HCT116 (cell line): ENCODE data around the gene PVALEF. TPM values are rescaled to one million over a fixed set of nuclear protein-coding genes. Genes with fewer than 3 reads are reported as not detected.
A peak's percentile ranks its signal among the peaks of the same experiment; 100 is the strongest.

Experiments used
- ATAC-seq: fragments of 200-7000 bp; cut with Tn5 transposase; 2 replicates; pipeline ENCODE4 v1.9.1; 2020; ENCODE audit warnings: mild to moderate bottlenecking, moderate library complexity
- BruUV-seq: library from RNA; stranded (reverse); fragments of 400-500 nt; replicated peaks from 2 replicates; lab custom pipeline; 2021; lab: Mats Ljungman, UMichigan
- CTCF ChIA-PET: fragments of 300-600 bp; sonication (Branson Sonifier 250); formaldehyde crosslinking; loops from one replicate; lab custom pipeline; 2021; ENCODE audit warnings: antibody characterized with exemption; lab: Charles Lee
- POLR2A ChIA-PET: fragments of 300-600, 350-600 bp; sonication (Branson Sonifier 250); formaldehyde crosslinking; loops from one replicate; lab custom pipeline; 2021; ENCODE audit warnings: antibody characterized with exemption; lab: Charles Lee
- RAD21 ChIA-PET, 2 experiments: fragments of 300-600 bp; sonication (Branson Sonifier 250); formaldehyde crosslinking; loops; one replicate each; lab custom pipeline; 2023; ENCODE audit warnings: low total read pairs in 2 of 2; ENCODE audit not compliant: uncharacterized antibody in 2 of 2, unreplicated experiment in 2 of 2, low non-redundant PET in 1 of 2; lab: Charles Lee
- DNase-seq: peaks from one replicate; pipeline ENCODE4 v3.0.0-alpha.2; 2010; ENCODE audit warnings: low read depth, low spot score
- H2AFZ ChIP-seq: fragments of 200-600 bp; shearing (Covaris generic), sonication (generic); 2 replicates; pipeline ENCODE4 v1.6.1; 2017; ENCODE audit warnings: low read depth, mixed run types, mixed read lengths, antibody characterized with exemption, low read length; ENCODE audit not compliant: poor library complexity, severe bottlenecking
- H3K27ac ChIP-seq: 2 replicates; pipeline ENCODE4 v1.5.1; 2012; ENCODE audit warnings: low read depth, low read length
- H3K27me3 ChIP-seq: fragments of 200-600 bp; sonication (generic); 2 replicates; pipeline ENCODE4 v1.6.1; 2016; ENCODE audit warnings: mixed run types, low read length, mixed read lengths; ENCODE audit not compliant: insufficient read depth
- H3K36me3 ChIP-seq, 2 experiments: fragments of 200-500 bp in 1 of 2; fragments of 200-600 bp in 1 of 2; sonication (Bioruptor generic) in 1 of 2; sonication (generic) in 1 of 2; 2 replicates each; pipeline versions ENCODE4 v1.5.1 to v1.6.1; 2014 to 2016; ENCODE audit warnings: low read length in 2 of 2, inconsistent platforms in 1 of 2, mixed read lengths in 1 of 2, mixed run types in 1 of 2; ENCODE audit not compliant: insufficient read depth in 2 of 2, control insufficient read depth in 1 of 2
- H3K4me1 ChIP-seq, 2 experiments: fragments of 200-600 bp in 1 of 2; sonication (generic) in 1 of 2; 2 replicates each; pipeline versions ENCODE4 v1.5.1 to v1.6.1; 2012 to 2017; ENCODE audit warnings: low read length in 2 of 2, inconsistent platforms in 1 of 2, mild to moderate bottlenecking in 1 of 2, mixed read lengths in 1 of 2, mixed run types in 1 of 2, moderate library complexity in 1 of 2; ENCODE audit not compliant: insufficient read depth in 2 of 2, control insufficient read depth in 1 of 2
- H3K4me2 ChIP-seq: fragments of 200-600 bp; sonication (generic); 2 replicates; pipeline ENCODE4 v1.6.1; 2017; ENCODE audit warnings: mixed run types, low read length, mixed read lengths
- H3K4me3 ChIP-seq, 2 experiments: fragments of 200-600 bp in 1 of 2; sonication (generic) in 1 of 2; replicated peaks in 1 of 2; 2 replicates each; pipeline ENCODE4 v1.5.1; 2011 to 2016; ENCODE audit warnings: low read length in 2 of 2, control low read depth in 1 of 2, low read depth in 1 of 2, mild to moderate bottlenecking in 1 of 2, mixed read lengths in 1 of 2, mixed run types in 1 of 2
- H3K79me2 ChIP-seq: fragments of 200-600 bp; sonication (generic); 2 replicates; pipeline ENCODE4 v1.6.1; 2017; ENCODE audit warnings: mild to moderate bottlenecking, mixed run types, low read length, moderate library complexity, mixed read lengths; ENCODE audit not compliant: insufficient read depth
- H3K9ac ChIP-seq: fragments of 200-600 bp; sonication (generic); 2 replicates; pipeline ENCODE4 v1.6.1; 2016; ENCODE audit warnings: low read length, mixed read lengths
- H3K9me2 ChIP-seq: fragments of 200-600 bp; sonication (generic), shearing (Covaris generic); 2 replicates; pipeline ENCODE4 v1.6.1; 2017; ENCODE audit warnings: mixed run types, mild to moderate bottlenecking, moderate library complexity; ENCODE audit not compliant: insufficient read depth
- H3K9me3 ChIP-seq, 2 experiments: fragments of 200-500 bp in 1 of 2; fragments of 200-600 bp in 1 of 2; sonication (Bioruptor generic) in 1 of 2; sonication (generic) in 1 of 2; 2 replicates each; pipeline ENCODE4 v1.6.1; 2014 to 2017; ENCODE audit warnings: low read length in 2 of 2, mixed read lengths in 2 of 2, inconsistent platforms in 1 of 2, low read depth in 1 of 2, mild to moderate bottlenecking in 1 of 2, mixed run types in 1 of 2, moderate library complexity in 1 of 2; ENCODE audit not compliant: control insufficient read depth in 1 of 2, insufficient read depth in 1 of 2
- H4K20me1 ChIP-seq: fragments of 200-600 bp; sonication (generic), shearing (Covaris generic); 2 replicates; pipeline ENCODE4 v1.6.1; 2017; ENCODE audit warnings: mixed run types, mild to moderate bottlenecking, moderate library complexity; ENCODE audit not compliant: insufficient read depth
- EGR1 ChIP-seq: IDR thresholded peaks from 2 replicates; pipeline ENCODE4 v1.6.1; 2012; ENCODE audit warnings: low read depth
- EZH2 ChIP-seq: fragments of 200-600 bp; sonication (generic); IDR thresholded peaks from 2 replicates; pipeline ENCODE4 v1.6.1; 2017; ENCODE audit warnings: antibody characterized with exemption, mixed run types
- POLR2AphosphoS5 ChIP-seq: IDR thresholded peaks from 2 replicates; pipeline ENCODE4 v1.6.1; 2011; ENCODE audit warnings: mild to moderate bottlenecking, low read depth, low read length, moderate library complexity
- YY1 ChIP-seq: IDR thresholded peaks from 2 replicates; pipeline ENCODE4 v1.6.1; 2011; ENCODE audit warnings: low read length, low read depth, moderate library complexity, mild to moderate bottlenecking; ENCODE audit not compliant: insufficient replicate concordance; ENCODE audit errors: extremely low read depth
- intact Hi-C: fragments of 100-400 bp; cut with micrococcal nuclease; formaldehyde crosslinking; loops from 2 replicates; pipeline ENCODE4 v1.10.0; 2022
- total RNA-seq: library from RNA; stranded (reverse); gene quantifications from one replicate; pipeline ENCODE4 v1.2.1, GENCODE V29; 2021; ENCODE audit not compliant: unreplicated experiment
- TF ChIP-seq, protein P1 (sequence below): IDR thresholded peaks from 2 replicates; pipeline ENCODE4 v1.6.1; 2012
- TF ChIP-seq, protein P2 (sequence below), 3 experiments: fragments of 200-600 bp in 1 of 3; sonication (generic) in 1 of 3; IDR thresholded peaks in 2 of 3; conservative IDR thresholded peaks in 1 of 3; 2 replicates each; pipeline ENCODE4 v1.5.1; 2012 to 2017; ENCODE audit warnings: low read depth in 2 of 3, low read length in 2 of 3, antibody characterized with exemption in 1 of 3, borderline replicate concordance in 1 of 3, control low read depth in 1 of 3, mild to moderate bottlenecking in 1 of 3, mixed read lengths in 1 of 3, mixed run types in 1 of 3, moderate library complexity in 1 of 3; ENCODE audit not compliant: insufficient read depth in 1 of 3
- TF ChIP-seq, protein P3 (sequence below): IDR thresholded peaks from 2 replicates; pipeline ENCODE4 v1.6.1; 2012; ENCODE audit warnings: low read depth

PVALEF gene
- total RNA-seq, 1 experiment from 2014 or later, result not detected

DNA sequence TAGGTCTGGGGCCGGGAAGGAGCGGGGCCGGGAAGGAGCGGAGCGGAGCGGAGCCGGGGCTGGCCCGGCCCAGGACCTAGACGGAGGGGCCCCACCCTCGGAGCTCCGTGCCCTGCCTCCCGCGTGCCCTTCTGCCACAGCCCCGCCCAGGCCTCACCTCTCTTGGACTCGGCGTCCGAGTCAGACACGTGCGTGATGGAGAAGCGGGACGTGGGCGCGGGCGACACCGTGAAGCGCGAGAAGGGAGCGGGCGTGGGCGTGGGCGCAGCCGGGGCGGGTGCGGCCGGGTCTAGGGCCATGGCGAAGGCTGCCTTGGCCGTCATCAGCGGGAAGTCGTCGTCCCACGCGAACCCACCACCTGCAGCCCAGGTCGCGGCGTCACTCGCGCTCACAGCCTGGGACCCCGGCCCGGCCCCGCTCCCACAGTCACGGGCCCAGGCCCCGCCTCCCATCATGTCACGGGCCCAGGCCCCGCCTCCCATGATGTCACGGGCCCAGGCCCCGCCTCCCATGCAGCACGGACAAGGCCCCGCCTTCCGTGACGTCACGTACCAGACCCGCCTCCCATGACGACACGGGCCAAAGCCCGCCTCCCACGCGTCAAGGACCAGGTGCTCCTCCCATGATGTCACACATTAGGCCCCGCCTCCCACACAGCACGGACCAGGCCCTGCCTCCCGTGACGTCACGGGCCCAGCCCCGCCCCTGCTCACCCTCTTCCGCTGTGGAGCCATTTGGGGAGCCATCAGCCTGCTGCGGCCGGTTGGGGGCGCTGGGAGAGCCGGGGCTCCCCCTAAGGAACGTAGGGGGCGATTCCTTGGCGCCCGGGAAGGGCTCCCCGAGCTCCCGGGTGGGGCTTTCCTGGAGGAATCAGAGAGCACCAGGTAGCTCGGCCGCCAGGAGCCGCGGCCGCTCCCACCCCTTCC is 45.8 kb upstream of the PVALEF start:
- DNase-seq (peak; percentile 99), ATAC-seq (peak; percentile 85)
- H4K20me1 ChIP-seq, result no peaks in the 10 kb centered on the region
- intact Hi-C loops, result no loop called here
- H3K9me2 ChIP-seq, result no peaks in the 10 kb centered on the region
- H3K79me2 ChIP-seq, result peaks cover 13% of the 10 kb centered on the region; the same call in 1 of the 2 replicates
- H3K4me1 ChIP-seq, result peaks cover 10 to 31% of the 10 kb centered on the region in 2 experiments
- peaks cover 0 to 5% of the 10 kb centered on the region in 2 experiments; a peak in 1 of 4 replicates for H3K36me3 ChIP-seq
- ChIA-PET POLR2A (no interaction called here), RAD21 (interaction anchor here (0.6 kb wide), 2 partner anchors 23 to 131 kb away, joined by 3 to 7 read pairs; no protein-coding TSS in a partner anchor), CTCF (interaction anchor here (0.6 to 0.9 kb wide), 2 partner anchors 23 to 365 kb away, joined by 3 read pairs; no protein-coding TSS in a partner anchor)
- H3K9ac ChIP-seq, result peak overlapping the region; percentile 98
- peak overlapping the region; percentile 100 for H3K4me2 ChIP-seq
- H3K9me3 ChIP-seq, result no peaks in the 10 kb centered on the region
- H3K27me3 ChIP-seq, result no peaks in the 10 kb centered on the region
- peak overlapping the region; percentile 60 to 93 for H3K4me3 ChIP-seq
- TF ChIP-seq, protein P1, sequence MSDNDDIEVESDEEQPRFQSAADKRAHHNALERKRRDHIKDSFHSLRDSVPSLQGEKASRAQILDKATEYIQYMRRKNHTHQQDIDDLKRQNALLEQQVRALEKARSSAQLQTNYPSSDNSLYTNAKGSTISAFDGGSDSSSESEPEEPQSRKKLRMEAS, result no peak; the same call in 1 of the 2 replicates
- TF ChIP-seq EZH2, result no peak
- TF ChIP-seq, protein P2, sequence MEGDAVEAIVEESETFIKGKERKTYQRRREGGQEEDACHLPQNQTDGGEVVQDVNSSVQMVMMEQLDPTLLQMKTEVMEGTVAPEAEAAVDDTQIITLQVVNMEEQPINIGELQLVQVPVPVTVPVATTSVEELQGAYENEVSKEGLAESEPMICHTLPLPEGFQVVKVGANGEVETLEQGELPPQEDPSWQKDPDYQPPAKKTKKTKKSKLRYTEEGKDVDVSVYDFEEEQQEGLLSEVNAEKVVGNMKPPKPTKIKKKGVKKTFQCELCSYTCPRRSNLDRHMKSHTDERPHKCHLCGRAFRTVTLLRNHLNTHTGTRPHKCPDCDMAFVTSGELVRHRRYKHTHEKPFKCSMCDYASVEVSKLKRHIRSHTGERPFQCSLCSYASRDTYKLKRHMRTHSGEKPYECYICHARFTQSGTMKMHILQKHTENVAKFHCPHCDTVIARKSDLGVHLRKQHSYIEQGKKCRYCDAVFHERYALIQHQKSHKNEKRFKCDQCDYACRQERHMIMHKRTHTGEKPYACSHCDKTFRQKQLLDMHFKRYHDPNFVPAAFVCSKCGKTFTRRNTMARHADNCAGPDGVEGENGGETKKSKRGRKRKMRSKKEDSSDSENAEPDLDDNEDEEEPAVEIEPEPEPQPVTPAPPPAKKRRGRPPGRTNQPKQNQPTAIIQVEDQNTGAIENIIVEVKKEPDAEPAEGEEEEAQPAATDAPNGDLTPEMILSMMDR (IDR thresholded peaks at IDR 0.05 in 2 of 3, conservative IDR thresholded peaks at IDR 0.05 in 1 of 3; ENCODE audit: borderline replicate concordance in 1 of 3, insufficient read depth in 1 of 3, low read depth in 2 of 3, low read length in 2 of 3), result peak in 2 of 3 experiments; percentile 40 to 50; a peak in 4 of 6 replicates
- TF ChIP-seq YY1, result peak; percentile 52
- TF ChIP-seq EGR1, result peak; percentile 98
- peak; percentile 78 for TF ChIP-seq POLR2AphosphoS5
- TF ChIP-seq, protein P3, sequence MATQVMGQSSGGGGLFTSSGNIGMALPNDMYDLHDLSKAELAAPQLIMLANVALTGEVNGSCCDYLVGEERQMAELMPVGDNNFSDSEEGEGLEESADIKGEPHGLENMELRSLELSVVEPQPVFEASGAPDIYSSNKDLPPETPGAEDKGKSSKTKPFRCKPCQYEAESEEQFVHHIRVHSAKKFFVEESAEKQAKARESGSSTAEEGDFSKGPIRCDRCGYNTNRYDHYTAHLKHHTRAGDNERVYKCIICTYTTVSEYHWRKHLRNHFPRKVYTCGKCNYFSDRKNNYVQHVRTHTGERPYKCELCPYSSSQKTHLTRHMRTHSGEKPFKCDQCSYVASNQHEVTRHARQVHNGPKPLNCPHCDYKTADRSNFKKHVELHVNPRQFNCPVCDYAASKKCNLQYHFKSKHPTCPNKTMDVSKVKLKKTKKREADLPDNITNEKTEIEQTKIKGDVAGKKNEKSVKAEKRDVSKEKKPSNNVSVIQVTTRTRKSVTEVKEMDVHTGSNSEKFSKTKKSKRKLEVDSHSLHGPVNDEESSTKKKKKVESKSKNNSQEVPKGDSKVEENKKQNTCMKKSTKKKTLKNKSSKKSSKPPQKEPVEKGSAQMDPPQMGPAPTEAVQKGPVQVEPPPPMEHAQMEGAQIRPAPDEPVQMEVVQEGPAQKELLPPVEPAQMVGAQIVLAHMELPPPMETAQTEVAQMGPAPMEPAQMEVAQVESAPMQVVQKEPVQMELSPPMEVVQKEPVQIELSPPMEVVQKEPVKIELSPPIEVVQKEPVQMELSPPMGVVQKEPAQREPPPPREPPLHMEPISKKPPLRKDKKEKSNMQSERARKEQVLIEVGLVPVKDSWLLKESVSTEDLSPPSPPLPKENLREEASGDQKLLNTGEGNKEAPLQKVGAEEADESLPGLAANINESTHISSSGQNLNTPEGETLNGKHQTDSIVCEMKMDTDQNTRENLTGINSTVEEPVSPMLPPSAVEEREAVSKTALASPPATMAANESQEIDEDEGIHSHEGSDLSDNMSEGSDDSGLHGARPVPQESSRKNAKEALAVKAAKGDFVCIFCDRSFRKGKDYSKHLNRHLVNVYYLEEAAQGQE, result no peak
- peak overlapping the region; percentile 82 for H3K27ac ChIP-seq
- H2AFZ ChIP-seq, result no peak overlapping the region
- BruUV-seq, result no TSS peak
